Raji (cell line): ENCODE measurements around the gene CELA3A.

ENCODE experiments used
- POLR2A ChIP-seq: IDR thresholded peaks from 2 replicates; pipeline ENCODE4 v1.6.1; 2011; ENCODE audit warnings: low read depth, low read length, control low read depth; ENCODE audit not compliant: insufficient read depth

The CELA3A gene

GRCh38 chr1:22048351-22049192 lies 47.1 kb downstream of the CELA3A start:
- no peak for TF ChIP-seq POLR2A

- TF ChIP-seq POLR2A, result no peak
Observed at GRCh38 chr1:22050330-22050729, 48.9 kb downstream of the CELA3A start.

GRCh38 chr1:22051607-22052114 lies 50.2 kb downstream of the CELA3A start:
- TF ChIP-seq POLR2A, result no peak

- TF ChIP-seq POLR2A, result peak; percentile 98
Observed at GRCh38 chr1:22052115-22053016, 50.9 kb downstream of the CELA3A start, which contains the start of gene CDC42. CDC42 (plus strand) TSS chr1:22052709; CDS start chr1:22078479, 25,770 bp downstream.

GRCh38 chr1:22053017-22053860 lies 51.8 kb downstream of the CELA3A start:
- no peak for TF ChIP-seq POLR2A

- TF ChIP-seq POLR2A, result no peak
Observed at GRCh38 chr1:22053861-22054770, 52.7 kb downstream of the CELA3A start.

- TF ChIP-seq POLR2A, result no peak
Observed at GRCh38 chr1:22055463-22055862, 54.0 kb downstream of the CELA3A start.

- TF ChIP-seq POLR2A, result no peak
Observed at GRCh38 chr1:22056043-22056442, 54.6 kb downstream of the CELA3A start.

GRCh38 chr1:22056936-22057335 lies 55.5 kb downstream of the CELA3A start:
- no peak for TF ChIP-seq POLR2A

- no peak for TF ChIP-seq POLR2A
Observed at GRCh38 chr1:22057861-22058260, 56.4 kb downstream of the CELA3A start.
